ENCODE data around the gene GABRA5. TPM values are rescaled to one million over a fixed set of nuclear protein-coding genes. Genes with fewer than 3 reads are reported as not detected.
"Not testable (repeated sequence)": the region's sequence is repeated elsewhere in the genome, so short reads cannot be mapped to it uniquely, and the experiment has no call there.

GABRA5 gene
- total and polyA plus RNA-seq, 2 donors (not counting 1 experiment from before 2014, with no cell fraction given): not detected

DNA sequence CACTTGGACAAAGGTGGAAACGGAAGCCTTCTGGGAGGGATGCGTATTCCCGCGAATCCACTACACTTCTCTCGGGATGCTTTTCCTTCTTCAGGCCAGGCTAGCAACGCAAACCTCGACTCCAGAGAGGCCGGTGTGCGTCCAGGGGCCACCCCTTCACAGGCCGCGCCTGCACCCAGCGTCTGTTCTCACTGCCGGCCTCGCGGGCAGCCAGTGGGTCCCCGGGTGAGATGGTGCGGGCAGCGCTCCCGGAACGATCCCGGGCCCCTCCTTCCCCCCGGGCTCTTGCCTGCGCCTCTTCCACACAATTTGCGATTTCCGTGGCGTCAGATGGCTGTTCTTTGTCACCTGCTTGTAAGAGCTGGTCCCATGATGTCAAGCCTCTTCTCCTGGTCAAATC is 27.3 kb downstream of the GABRA5 start:
- no peak overlapping the region for H3K9ac ChIP-seq (ENCODE audit: low read length)
- TF ChIP-seq EZH2 (IDR thresholded peaks at IDR 0.05; ENCODE audit: borderline replicate concordance, insufficient read depth, low read depth, low read length, poor library complexity, severe bottlenecking) (no peak), CTCF (IDR thresholded peaks at IDR 0.05) (no peak)
- no peaks in the 10 kb centered on the region for H3K4me1 Mint-ChIP-seq
- H3K4me3 ChIP-seq (ENCODE audit: control extremely low read depth in 1 of 5, extremely low read depth in 1 of 5, insufficient read depth in 1 of 5, low read depth in 2 of 5, low read length in 4 of 5): no peak overlapping the region
- no peaks in the 10 kb centered on the region for H3K9me3 Mint-ChIP-seq (ENCODE audit: insufficient read depth)
- ChIA-PET CTCF (no interaction called here), POLR2A (no interaction called here)
- no peak overlapping the region for H3K27ac Mint-ChIP-seq
- H3K4me2 ChIP-seq (replicated peaks; ENCODE audit: low read depth, low read length, poor library complexity, severe bottlenecking): no peak overlapping the region
- ATAC-seq (ENCODE audit: low read depth): no peak
- DNase-seq: no peak
- H3K4me1 ChIP-seq (ENCODE audit: control insufficient read depth in 2 of 2, insufficient read depth in 2 of 2, low read length in 2 of 2): no peaks in the 10 kb centered on the region
- no peaks in the 10 kb centered on the region for H3K79me2 ChIP-seq (ENCODE audit: control insufficient read depth, insufficient read depth, low read length)
- H3K9me3 ChIP-seq (ENCODE audit: control extremely low read depth in 1 of 3, control insufficient read depth in 2 of 3, insufficient read depth in 1 of 3, low read length in 2 of 3): peaks cover 0 to 15% (median 0%) of the 10 kb centered on the region in 3 donors
- H3K36me3 ChIP-seq (replicated peaks in 1 of 2; ENCODE audit: control extremely low read depth in 1 of 2, control insufficient read depth in 1 of 2, extremely low read depth in 1 of 2, insufficient read depth in 2 of 2, low read length in 1 of 2): no peaks in the 10 kb centered on the region
- intact Hi-C loops (cut with micrococcal nuclease): no loop called here
- H4K20me1 ChIP-seq (ENCODE audit: control insufficient read depth, insufficient read depth, low read length, poor library complexity, severe bottlenecking): no peaks in the 10 kb centered on the region
- H3K4me3 Mint-ChIP-seq: no peak overlapping the region
- no peak overlapping the region for H3K27ac ChIP-seq (ENCODE audit: low read length in 2 of 2)
- H3K27me3 ChIP-seq (replicated peaks in 1 of 4; ENCODE audit: control extremely low read depth in 1 of 4, control insufficient read depth in 3 of 4, insufficient read depth in 4 of 4, low read length in 3 of 4): peaks cover 0 to 7% (median 0%) of the 10 kb centered on the region in 4 experiments
- 70% methylated on average over 26 of the region's 26 CpGs for WGBS (ENCODE audit: insufficient coverage)
- no peak overlapping the region for H2AFZ ChIP-seq (ENCODE audit: insufficient read depth, low read depth, low read length, poor library complexity, severe bottlenecking)
- H3K27me3 Mint-ChIP-seq: no peaks in the 10 kb centered on the region

DNA sequence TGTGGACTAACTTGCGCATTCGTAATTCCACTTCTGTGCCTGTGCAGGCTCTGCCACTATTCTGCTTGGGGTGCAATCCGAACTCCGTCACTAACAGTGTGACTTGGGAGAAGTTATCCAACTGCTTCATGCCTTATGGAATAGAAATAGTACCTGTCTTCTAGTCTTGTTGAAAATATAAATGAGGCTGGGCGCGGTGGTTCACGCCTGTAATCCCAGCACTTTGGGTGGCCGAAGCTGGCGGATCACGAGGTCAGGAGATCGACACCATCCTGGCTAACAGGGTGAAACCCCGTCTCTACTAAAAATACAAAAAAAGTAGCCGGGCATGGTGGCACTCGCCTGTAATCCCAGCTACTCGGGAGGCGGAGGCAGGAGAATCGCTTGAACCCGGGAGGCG is 28.5 kb downstream of the GABRA5 start:
- H3K4me3 Mint-ChIP-seq; POLR2A ChIA-PET; ATAC-seq (ENCODE audit: low read depth); H3K36me3 ChIP-seq (replicated peaks in 1 of 2; ENCODE audit: control extremely low read depth in 1 of 2, control insufficient read depth in 1 of 2, extremely low read depth in 1 of 2, insufficient read depth in 2 of 2, low read length in 1 of 2); H3K4me1 Mint-ChIP-seq; H3K27ac Mint-ChIP-seq; H3K27me3 ChIP-seq (replicated peaks in 1 of 4; ENCODE audit: control extremely low read depth in 1 of 4, control insufficient read depth in 3 of 4, insufficient read depth in 4 of 4, low read length in 3 of 4); H3K4me1 ChIP-seq (ENCODE audit: control insufficient read depth in 2 of 2, insufficient read depth in 2 of 2, low read length in 2 of 2); H3K9ac ChIP-seq (ENCODE audit: low read length); DNase-seq; intact Hi-C loops (cut with micrococcal nuclease); H3K4me2 ChIP-seq (replicated peaks; ENCODE audit: low read depth, low read length, poor library complexity, severe bottlenecking); H4K20me1 ChIP-seq (ENCODE audit: control insufficient read depth, insufficient read depth, low read length, poor library complexity, severe bottlenecking); H3K9me3 Mint-ChIP-seq (ENCODE audit: insufficient read depth); H3K27me3 Mint-ChIP-seq; H3K27ac ChIP-seq (ENCODE audit: low read length in 2 of 2); H3K79me2 ChIP-seq (ENCODE audit: control insufficient read depth, insufficient read depth, low read length); H3K4me3 ChIP-seq (ENCODE audit: control extremely low read depth in 1 of 5, extremely low read depth in 1 of 5, insufficient read depth in 1 of 5, low read depth in 2 of 5, low read length in 4 of 5); H2AFZ ChIP-seq (ENCODE audit: insufficient read depth, low read depth, low read length, poor library complexity, severe bottlenecking): not testable (repeated sequence)
- peaks cover 0 to 15% (median 0%) of the 10 kb centered on the region in 3 donors for H3K9me3 ChIP-seq (ENCODE audit: control extremely low read depth in 1 of 3, control insufficient read depth in 2 of 3, insufficient read depth in 1 of 3, low read length in 2 of 3)
- CTCF ChIA-PET: interaction anchor here (0.9 kb wide), 1 partner anchor 9 kb away, joined by 3 read pairs; no protein-coding TSS in a partner anchor
- 96% methylated on average over 19 of the region's 19 CpGs for WGBS (ENCODE audit: insufficient coverage)

All from B cell (primary cell).